Fibroblast of lung (primary cell): ENCODE results near the gene CNR2.
"Not testable (repeated sequence)": the region's sequence is repeated elsewhere in the genome, so short reads cannot be mapped to it uniquely, and the experiment has no call there.

Source experiments
- EZH2 ChIP-seq: IDR thresholded peaks from 2 replicates; pipeline ENCODE4 v1.5.1; 2012; ENCODE audit warnings: low read length, control low read depth, mild to moderate bottlenecking; ENCODE audit errors: missing control alignments
- TF ChIP-seq, protein P1 (sequence below), 2 donors: IDR thresholded peaks in 1 of 2; conservative IDR thresholded peaks in 1 of 2; 1 replicate in 1 of 2; 2 replicates in 1 of 2; pipeline ENCODE4 v1.5.1; 2011 to 2012; ENCODE audit warnings: low read length in 2 of 2, control low read depth in 1 of 2, inconsistent platforms in 1 of 2, low read depth in 1 of 2, mild to moderate bottlenecking in 1 of 2

DNA sequence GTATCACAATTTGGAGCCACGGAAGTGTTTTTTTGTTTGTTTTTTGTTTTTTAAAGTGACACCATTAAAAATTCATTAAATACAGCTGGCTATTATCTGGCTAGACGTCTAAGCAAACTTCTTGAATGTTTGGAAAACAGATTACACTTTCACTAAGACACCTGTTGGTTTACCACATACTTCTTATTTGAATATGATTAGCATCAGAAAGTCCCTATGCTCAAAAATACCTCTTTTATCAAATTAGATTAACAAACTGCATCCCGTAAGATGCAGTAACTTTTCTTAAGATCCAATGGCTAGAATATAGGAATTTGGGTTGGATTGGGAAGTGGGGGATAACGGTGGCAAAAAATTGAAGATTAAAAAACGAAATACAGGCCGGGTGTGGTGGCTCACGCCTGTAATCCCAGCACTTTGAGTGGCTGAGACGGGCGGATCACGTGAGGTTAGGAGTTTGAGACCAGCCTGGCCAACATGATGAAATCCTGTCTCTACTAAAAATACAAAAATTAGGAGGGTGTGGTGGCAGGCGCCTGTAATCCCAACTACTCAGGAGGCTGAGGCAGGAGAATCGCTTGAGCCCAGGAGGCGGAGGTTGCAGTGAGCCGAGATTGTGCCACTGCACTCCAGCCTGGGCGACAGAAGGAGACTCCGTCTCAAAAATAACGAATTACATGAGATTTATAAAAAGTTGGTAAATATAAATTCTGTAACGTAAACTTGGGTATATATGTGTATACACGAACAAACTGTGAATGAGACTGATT, 45.1 kb upstream of the CNR2 start:
- TF ChIP-seq, protein P1, sequence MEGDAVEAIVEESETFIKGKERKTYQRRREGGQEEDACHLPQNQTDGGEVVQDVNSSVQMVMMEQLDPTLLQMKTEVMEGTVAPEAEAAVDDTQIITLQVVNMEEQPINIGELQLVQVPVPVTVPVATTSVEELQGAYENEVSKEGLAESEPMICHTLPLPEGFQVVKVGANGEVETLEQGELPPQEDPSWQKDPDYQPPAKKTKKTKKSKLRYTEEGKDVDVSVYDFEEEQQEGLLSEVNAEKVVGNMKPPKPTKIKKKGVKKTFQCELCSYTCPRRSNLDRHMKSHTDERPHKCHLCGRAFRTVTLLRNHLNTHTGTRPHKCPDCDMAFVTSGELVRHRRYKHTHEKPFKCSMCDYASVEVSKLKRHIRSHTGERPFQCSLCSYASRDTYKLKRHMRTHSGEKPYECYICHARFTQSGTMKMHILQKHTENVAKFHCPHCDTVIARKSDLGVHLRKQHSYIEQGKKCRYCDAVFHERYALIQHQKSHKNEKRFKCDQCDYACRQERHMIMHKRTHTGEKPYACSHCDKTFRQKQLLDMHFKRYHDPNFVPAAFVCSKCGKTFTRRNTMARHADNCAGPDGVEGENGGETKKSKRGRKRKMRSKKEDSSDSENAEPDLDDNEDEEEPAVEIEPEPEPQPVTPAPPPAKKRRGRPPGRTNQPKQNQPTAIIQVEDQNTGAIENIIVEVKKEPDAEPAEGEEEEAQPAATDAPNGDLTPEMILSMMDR (conservative IDR thresholded peaks at IDR 0.05 in 1 of 2, IDR thresholded peaks at IDR 0.05 in 1 of 2; ENCODE audit: low read depth in 1 of 2, low read length in 2 of 2) = not testable (repeated sequence)
- TF ChIP-seq EZH2 = not testable (repeated sequence)
